GM12865 (cell line): ENCODE data around the gene ST7.

Experiments
- DNase-seq: peaks from one replicate; pipeline ENCODE4 v3.0.0; 2010; ENCODE audit warnings: low read depth
- H3K4me3 ChIP-seq: 2 replicates; pipeline ENCODE4 v1.5.1; 2011; ENCODE audit warnings: mild to moderate bottlenecking, low read depth, low read length, control low read depth
- CTCF ChIP-seq: IDR thresholded peaks from 2 replicates; pipeline ENCODE4 v1.5.1; 2011; ENCODE audit warnings: low read length, control low read depth, low read depth, inconsistent platforms; ENCODE audit not compliant: insufficient read depth; ENCODE audit errors: missing control alignments

ST7 gene

DNA sequence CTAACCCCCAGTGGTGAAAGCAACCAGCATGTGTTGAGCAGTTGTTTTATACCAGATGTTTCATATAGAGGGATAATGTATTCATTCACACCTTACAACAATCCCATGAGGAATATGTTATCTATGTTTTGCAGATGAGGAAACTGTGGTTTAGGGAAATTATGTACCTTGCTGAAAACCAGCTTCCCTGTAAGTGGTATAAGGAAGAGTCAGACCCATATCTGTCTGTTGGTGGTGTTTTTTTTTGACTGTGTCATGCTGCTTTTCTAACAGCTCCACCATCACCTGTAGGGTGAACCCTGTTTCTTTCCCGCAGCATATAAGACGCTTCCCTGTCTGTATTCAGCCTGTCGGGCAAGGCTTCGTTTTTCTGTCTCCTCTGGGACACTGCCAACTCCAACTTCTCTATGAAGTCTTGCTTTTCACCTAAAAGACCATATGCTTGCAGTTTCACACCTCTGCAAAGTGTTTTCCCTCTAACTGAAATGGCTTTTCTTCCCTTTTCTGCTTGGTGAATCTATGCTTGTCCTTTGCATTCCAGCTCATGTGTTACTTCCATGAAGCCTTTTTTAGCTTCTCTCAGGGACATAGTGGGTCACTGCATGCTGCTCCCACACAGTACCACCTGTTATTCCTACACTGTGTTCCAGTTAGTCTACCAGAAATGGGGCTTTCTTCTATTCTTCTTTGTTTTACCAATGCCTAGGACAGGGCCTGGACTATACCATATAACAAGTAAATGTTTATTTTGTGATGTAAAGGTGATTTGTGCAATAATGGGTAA, 92.8 kb downstream of the ST7 start:
- DNase-seq = no peak
- no peak for TF ChIP-seq CTCF
- no peak overlapping the region for H3K4me3 ChIP-seq

GRCh38 chr7:117047496-117047895, 94.2 kb downstream of the ST7 start:
- TF ChIP-seq CTCF = no peak
- H3K4me3 ChIP-seq = no peak overlapping the region
- DNase-seq = no peak

DNA sequence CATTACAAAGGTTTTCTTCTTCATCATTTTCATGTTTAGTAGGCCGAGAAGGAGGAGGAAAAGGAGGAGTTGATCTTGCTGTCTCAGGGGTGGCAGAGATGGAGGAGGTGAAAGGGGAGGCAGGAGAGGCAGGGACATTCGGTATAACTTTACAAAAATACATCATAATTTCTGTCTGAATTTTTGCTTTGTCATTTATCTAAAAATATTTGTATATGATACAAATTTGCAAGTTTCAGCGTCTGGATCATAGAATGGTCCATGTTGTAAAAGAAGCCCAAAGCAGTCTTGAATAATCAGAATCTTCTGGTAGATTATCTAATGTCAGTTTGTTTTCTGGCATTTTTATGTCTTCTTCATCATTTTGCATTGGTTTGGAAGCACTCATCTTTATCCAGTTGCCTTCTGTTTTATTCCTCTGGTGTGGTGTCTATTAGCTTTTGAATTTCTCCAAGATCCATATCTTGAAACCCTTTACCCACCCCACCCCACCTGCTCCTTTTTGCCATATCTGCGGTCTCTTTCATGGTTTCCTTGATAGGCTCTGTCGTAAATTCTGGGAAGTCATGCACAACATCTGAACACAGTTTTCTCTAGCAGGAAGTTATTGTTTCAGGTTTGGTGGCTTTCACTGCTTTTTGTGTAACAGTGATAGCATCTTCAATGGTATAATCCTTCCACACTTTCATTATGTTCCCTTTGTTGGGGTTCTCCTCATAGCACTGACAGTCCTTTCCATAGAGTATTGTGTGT, 95.0 kb downstream of the ST7 start:
- no peak for TF ChIP-seq CTCF
- DNase-seq = no peak
- no peak overlapping the region for H3K4me3 ChIP-seq

DNA sequence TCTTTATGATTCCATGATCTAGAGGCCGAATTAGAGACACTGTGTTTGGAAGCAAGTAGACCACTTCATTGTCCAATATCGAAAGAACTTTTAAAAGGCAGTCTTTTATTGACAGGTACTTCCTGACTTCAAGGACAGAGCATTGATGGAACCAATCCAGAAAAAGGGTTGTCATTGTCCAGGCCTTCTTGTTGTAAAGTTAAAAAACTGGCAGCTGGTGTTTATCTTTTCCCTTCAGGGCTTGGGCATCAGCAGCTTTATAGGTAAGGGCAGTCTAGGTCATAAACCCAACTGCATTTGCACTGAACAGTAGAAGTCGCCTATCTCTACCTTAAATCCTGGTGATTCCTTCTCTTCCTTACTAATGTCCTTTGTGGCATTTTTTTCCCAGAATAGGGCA, 95.6 kb downstream of the ST7 start:
- DNase-seq = no peak
- no peak overlapping the region for H3K4me3 ChIP-seq
- TF ChIP-seq CTCF = no peak

GRCh38 chr7:117051808-117052207, 98.5 kb downstream of the ST7 start:
- no peak for DNase-seq
- no peak for TF ChIP-seq CTCF
- H3K4me3 ChIP-seq = no peak overlapping the region

DNA sequence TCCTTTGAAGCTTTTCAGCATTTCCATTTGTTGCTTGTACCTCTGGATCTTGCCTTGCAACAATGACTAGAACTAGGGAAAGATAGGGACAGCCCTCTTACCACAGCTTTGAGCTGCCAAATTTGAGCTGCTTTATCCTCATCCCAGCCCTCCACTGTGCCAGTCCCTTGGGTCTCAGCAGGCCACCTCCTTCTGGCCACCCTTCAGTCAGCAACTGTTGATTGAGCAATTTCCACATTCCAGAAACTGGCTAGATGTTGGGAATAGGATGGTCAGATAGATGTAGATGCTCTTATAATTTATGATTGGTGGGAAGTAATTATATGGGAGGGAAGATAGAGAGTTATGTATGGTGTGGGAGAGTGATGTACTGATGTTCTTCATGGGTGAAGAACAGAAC, 100.1 kb downstream of the ST7 start:
- TF ChIP-seq CTCF = no peak
- H3K4me3 ChIP-seq = no peak overlapping the region
- DNase-seq = no peak
